Vagina (tissue), 2 donors: ENCODE measurements around the gene SLC22A3. TPM values are rescaled to one million over a fixed set of nuclear protein-coding genes. Genes with fewer than 3 reads are reported as not detected.
A peak's percentile ranks its signal among the peaks of the same experiment; 100 is the strongest.

Source experiments
- DNase-seq, 2 donors: peaks; one replicate each; pipeline ENCODE4 v3.0.0-alpha.2; 2017; ENCODE audit errors: extremely low spot score in 2 of 2
- H3K27ac ChIP-seq: fragments of 200-600 bp; sonication (generic); one replicate; pipeline ENCODE4 v1.5.1; 2019
- H3K27me3 ChIP-seq: fragments of 200-600 bp; sonication (generic); one replicate; pipeline ENCODE4 v1.5.1; 2019
- H3K36me3 ChIP-seq, 2 donors: fragments of 200-600 bp; sonication (generic); one replicate each; pipeline ENCODE4 v1.5.1; 2017 to 2019
- H3K4me1 ChIP-seq: fragments of 200-600 bp; sonication (generic); one replicate; pipeline ENCODE4 v1.5.1; 2019
- H3K4me3 ChIP-seq, 2 donors: fragments of 200-600 bp; sonication (generic); 1 replicate in 1 of 2; 2 replicates in 1 of 2; pipeline ENCODE4 v1.5.1; 2016 to 2019
- H3K9me3 ChIP-seq: fragments of 200-600 bp; sonication (generic); one replicate; pipeline ENCODE4 v1.5.1; 2019
- POLR2A ChIP-seq, 2 donors: fragments of 450-650 bp; IDR thresholded peaks; one replicate each; pipeline ENCODE4 v1.6.1; 2017; ENCODE audit warnings: antibody characterized with exemption in 2 of 2, mild to moderate bottlenecking in 2 of 2, moderate library complexity in 2 of 2
- POLR2AphosphoS5 ChIP-seq, 2 donors: sonication (generic); formaldehyde crosslinking; IDR thresholded peaks; one replicate each; pipeline ENCODE4 v1.9.0; 2017; ENCODE audit warnings: antibody characterized with exemption in 2 of 2, mild to moderate bottlenecking in 2 of 2, low read depth in 1 of 2; ENCODE audit not compliant: insufficient read depth in 1 of 2
- intact Hi-C: fragments of 100-400 bp; cut with DNase I; formaldehyde crosslinking; loops from one replicate; pipeline ENCODE4 v1.15.1; 2023
- total RNA-seq: library from RNA; depleted of rRNA; stranded (reverse); fragments of >200 nt; gene quantifications from one replicate; pipeline ENCODE4 v1.2.3, GENCODE V29; 2016
- TF ChIP-seq, protein P1 (sequence below), 3 experiments: fragments of 450-650 bp in 2 of 3; fragments of 200-600 bp in 1 of 3; sonication (generic) in 1 of 3; IDR thresholded peaks; one replicate each; pipeline ENCODE4 v1.5.1; 2017 to 2019; ENCODE audit warnings: antibody characterized with exemption in 3 of 3, mild to moderate bottlenecking in 2 of 3, moderate library complexity in 2 of 3

SLC22A3 gene
- total RNA-seq, 1 donor from 2014 or later, result 16.5 TPM

DNA sequence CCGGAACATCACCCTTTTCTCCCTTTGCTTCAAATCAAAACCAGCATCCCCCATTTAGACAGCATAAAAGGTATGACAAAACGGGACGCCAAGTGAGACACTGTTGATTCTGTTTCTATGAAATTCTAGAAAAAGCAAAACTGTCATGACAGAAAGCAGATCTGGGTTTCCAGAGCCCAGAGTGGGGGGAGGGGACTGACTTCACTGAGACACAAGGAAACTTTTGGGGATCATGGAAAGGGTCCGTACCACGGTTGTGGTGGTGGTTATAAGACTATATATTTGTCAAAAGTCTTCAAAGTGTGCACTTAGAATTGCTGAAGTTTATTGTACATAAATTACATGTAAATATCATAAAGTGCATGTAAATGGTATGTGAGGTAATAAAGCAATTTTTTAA is 82.6 kb downstream of the SLC22A3 start:
- no peak for DNase-seq
- H3K4me3 ChIP-seq, result no peak overlapping the region

DNA sequence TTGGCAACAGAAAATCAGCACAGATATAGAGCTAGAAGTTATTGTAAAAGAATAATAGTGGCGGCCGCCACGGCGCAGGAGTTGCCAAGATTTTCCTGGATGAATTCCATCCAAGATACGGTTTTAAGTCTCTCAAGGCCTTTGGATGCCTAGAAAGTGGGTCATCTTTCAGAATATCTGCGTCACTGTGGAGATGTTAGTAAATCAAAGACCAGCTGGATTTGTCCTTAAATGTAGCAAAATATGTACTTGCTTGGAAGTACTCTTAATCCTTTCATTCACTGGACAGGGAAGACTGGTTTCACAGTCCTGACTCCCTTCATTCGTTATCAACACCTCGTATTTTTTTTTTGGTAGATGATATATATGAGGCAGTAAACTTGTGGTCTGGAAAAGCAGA is 83.0 kb downstream of the SLC22A3 start:
- Histone ChIP-seq H3K9me3 (no peaks in the 10 kb centered on the region), H3K4me1 (peaks cover 44% of the 10 kb centered on the region), H3K4me3 (no peak overlapping the region), H3K36me3 (no peaks in the 10 kb centered on the region), H3K27ac (peak overlapping the region; percentile 51), H3K27me3 (no peaks in the 10 kb centered on the region)
- TF ChIP-seq POLR2A (IDR thresholded peaks at IDR 0.05), result no peak
- peak in 1 of 2 donors; percentile 73 for TF ChIP-seq POLR2AphosphoS5 (IDR thresholded peaks at IDR 0.05; ENCODE audit: insufficient read depth in 1 of 2, low read depth in 1 of 2)
- TF ChIP-seq, protein P1, sequence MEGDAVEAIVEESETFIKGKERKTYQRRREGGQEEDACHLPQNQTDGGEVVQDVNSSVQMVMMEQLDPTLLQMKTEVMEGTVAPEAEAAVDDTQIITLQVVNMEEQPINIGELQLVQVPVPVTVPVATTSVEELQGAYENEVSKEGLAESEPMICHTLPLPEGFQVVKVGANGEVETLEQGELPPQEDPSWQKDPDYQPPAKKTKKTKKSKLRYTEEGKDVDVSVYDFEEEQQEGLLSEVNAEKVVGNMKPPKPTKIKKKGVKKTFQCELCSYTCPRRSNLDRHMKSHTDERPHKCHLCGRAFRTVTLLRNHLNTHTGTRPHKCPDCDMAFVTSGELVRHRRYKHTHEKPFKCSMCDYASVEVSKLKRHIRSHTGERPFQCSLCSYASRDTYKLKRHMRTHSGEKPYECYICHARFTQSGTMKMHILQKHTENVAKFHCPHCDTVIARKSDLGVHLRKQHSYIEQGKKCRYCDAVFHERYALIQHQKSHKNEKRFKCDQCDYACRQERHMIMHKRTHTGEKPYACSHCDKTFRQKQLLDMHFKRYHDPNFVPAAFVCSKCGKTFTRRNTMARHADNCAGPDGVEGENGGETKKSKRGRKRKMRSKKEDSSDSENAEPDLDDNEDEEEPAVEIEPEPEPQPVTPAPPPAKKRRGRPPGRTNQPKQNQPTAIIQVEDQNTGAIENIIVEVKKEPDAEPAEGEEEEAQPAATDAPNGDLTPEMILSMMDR (IDR thresholded peaks at IDR 0.05), result no peak
- intact Hi-C loops, result no loop called here
- DNase-seq, result no peak

More for the DNA sequence above, 82.6 kb downstream of the SLC22A3 start:
- Histone ChIP-seq H3K9me3 (no peaks in the 10 kb centered on the region), H3K36me3 (no peaks in the 10 kb centered on the region), H3K27ac (peak overlapping the region; percentile 51), H3K4me1 (peaks cover 44% of the 10 kb centered on the region), H3K27me3 (no peaks in the 10 kb centered on the region)
- intact Hi-C loops, result no loop called here
- TF ChIP-seq POLR2A (IDR thresholded peaks at IDR 0.05) (no peak), POLR2AphosphoS5 (IDR thresholded peaks at IDR 0.05; ENCODE audit: insufficient read depth in 1 of 2, low read depth in 1 of 2) (no peak)
- TF ChIP-seq, protein P1 (IDR thresholded peaks at IDR 0.05), result no peak

DNA sequence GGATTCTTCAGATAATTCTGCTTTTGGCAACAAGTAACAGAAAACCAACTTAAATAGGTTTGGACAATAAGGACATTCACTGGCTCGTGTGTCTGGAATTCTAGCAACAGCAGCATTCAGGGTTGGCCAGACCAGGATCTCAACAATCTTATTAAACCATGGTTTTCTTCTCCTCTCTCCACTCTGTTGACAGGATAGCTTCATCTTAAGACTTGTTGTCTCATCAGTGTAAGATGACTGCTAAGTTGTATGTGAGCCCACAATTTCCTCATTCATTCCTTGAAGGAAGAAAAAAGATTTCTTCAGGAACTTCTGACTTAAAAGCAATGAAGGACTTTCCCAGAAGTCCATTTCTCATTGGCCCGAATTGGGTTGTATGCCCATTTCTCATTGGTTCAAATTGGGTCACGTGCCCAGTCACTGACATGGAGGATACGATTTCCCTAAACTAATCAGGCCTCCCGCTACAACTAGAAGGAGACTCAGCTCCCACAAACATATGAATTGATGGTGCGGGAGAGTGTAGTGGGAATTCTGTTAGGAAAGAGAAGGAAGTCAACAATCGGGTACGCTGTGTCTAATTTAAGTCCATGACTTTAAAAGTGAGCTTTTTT is 83.7 kb downstream of the SLC22A3 start:
- no peaks in the 10 kb centered on the region for H3K36me3 ChIP-seq
- no peak for DNase-seq
- H3K9me3 ChIP-seq, result no peaks in the 10 kb centered on the region
- H3K27ac ChIP-seq, result peak overlapping the region; percentile 51
- no peaks in the 10 kb centered on the region for H3K27me3 ChIP-seq
- H3K4me3 ChIP-seq, result no peak overlapping the region
- H3K4me1 ChIP-seq, result peaks cover 40% of the 10 kb centered on the region
- TF ChIP-seq POLR2AphosphoS5 (IDR thresholded peaks at IDR 0.05; ENCODE audit: insufficient read depth in 1 of 2, low read depth in 1 of 2) (no peak), POLR2A (IDR thresholded peaks at IDR 0.05) (no peak)
- TF ChIP-seq, protein P1 (IDR thresholded peaks at IDR 0.05), result no peak
- intact Hi-C loops, result no loop called here

DNA sequence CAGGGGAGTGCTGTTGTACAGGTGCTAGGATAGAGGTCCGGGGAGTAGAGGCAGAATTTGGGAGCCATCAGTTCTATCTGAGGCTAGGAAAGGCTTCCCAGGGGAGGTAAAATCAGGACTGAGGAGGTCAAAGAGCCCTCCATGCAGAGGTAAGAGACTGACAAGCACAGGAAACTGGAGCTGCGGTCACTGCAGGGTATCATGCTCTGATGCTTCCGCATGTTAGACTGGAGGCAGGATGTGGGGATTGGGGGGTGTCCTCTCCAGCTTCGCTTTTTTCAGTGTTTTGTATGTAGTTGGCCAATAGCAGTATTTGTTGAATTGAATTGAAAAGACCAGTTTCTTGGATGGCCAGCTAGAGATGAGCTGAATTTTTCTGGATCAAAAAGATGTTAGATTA is 87.8 kb downstream of the SLC22A3 start:
- DNase-seq, result no peak
- no peaks in the 10 kb centered on the region for H3K36me3 ChIP-seq

DNA sequence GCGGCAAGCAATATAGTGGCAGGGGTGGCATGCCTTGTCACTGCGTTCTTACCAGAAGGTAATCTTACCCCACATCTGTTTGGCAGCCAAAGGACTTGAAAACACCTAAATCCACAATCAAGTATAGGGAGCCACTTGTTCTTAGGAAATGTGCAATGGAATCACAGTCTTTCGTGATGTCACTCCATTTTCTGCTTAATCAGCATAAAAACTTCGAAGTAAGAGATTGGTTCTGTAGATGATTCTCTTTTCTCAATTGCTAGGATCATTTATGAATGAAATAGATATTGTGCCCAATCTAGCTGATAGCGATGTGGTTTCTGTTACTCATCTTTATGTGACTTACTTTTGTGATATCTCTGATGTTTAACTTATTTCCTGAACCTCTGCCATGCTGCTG is 89.0 kb downstream of the SLC22A3 start:
- no peaks in the 10 kb centered on the region for H3K27me3 ChIP-seq
- DNase-seq, result no peak
- no peak overlapping the region for H3K4me3 ChIP-seq
- no peaks in the 10 kb centered on the region for H3K4me1 ChIP-seq
- H3K36me3 ChIP-seq, result no peaks in the 10 kb centered on the region
- no peak overlapping the region for H3K27ac ChIP-seq
- no peaks in the 10 kb centered on the region for H3K9me3 ChIP-seq
- intact Hi-C loops, result no loop called here
- TF ChIP-seq POLR2A (IDR thresholded peaks at IDR 0.05) (no peak), POLR2AphosphoS5 (IDR thresholded peaks at IDR 0.05; ENCODE audit: insufficient read depth in 1 of 2, low read depth in 1 of 2) (no peak)
- TF ChIP-seq, protein P1 (IDR thresholded peaks at IDR 0.05), result no peak

More for the DNA sequence above, 87.8 kb downstream of the SLC22A3 start:
- no peak overlapping the region for H3K27ac ChIP-seq
- H3K4me1 ChIP-seq, result peaks cover 12% of the 10 kb centered on the region
- H3K9me3 ChIP-seq, result no peaks in the 10 kb centered on the region
- no peaks in the 10 kb centered on the region for H3K27me3 ChIP-seq
- TF ChIP-seq, protein P1 (IDR thresholded peaks at IDR 0.05), result no peak
- TF ChIP-seq POLR2A (IDR thresholded peaks at IDR 0.05) (no peak), POLR2AphosphoS5 (IDR thresholded peaks at IDR 0.05; ENCODE audit: insufficient read depth in 1 of 2, low read depth in 1 of 2) (no peak)
- no peak overlapping the region for H3K4me3 ChIP-seq
- intact Hi-C loops, result no loop called here
